ENCODE results near the gene SIT1.

GRCh38 chr9:35611230-35611797 is 39.4 kb downstream of the SIT1 start:
- TF ChIP-seq CTCF (IDR thresholded peaks at IDR 0.05) (peak; percentile 11 to 60 (median 35)), POLR2A (IDR thresholded peaks at IDR 0.05) (no peak)

Data from testis (tissue), 2 donors.